ENCODE measurements around the gene SDK1. TPM values are rescaled to one million over a fixed set of nuclear protein-coding genes. Genes with fewer than 3 reads are reported as not detected.

The SDK1 gene
- total RNA-seq, 1 donor: 0.36 TPM

DNA sequence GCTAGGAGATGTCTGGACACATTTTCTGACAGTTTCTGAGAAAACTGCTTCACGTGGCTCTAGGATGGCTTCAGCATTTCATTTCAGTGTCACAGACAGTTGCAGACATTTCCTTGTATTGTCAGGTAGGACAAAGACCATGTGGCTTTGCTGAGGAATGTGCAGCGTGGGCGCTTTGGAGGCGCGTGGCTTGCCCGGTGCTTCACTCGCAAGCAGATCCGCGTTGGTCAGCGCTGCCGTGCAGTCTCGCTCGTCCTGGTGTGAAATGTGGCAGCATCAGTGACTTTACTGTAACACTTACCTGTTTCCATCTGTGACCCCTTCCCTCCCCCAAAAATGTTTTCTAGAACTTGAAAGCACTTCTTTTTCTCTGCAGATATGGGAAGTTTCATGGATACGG, 340.5 kb downstream of the SDK1 start:
- Histone ChIP-seq H2AFZ (ENCODE audit: low read length) (no peak overlapping the region), H4K20me1 (ENCODE audit: insufficient read depth, low read length) (no peaks in the 10 kb centered on the region), H3K4me2 (ENCODE audit: insufficient read depth, low read length) (no peak overlapping the region), H3K27me3 (ENCODE audit: insufficient read depth, low read length) (no peaks in the 10 kb centered on the region), H3K36me3 (ENCODE audit: insufficient read depth, low read length) (no peaks in the 10 kb centered on the region), H3K27ac (ENCODE audit: low read depth, low read length) (no peak overlapping the region), H3K9me3 (ENCODE audit: low read depth, low read length) (no peaks in the 10 kb centered on the region), H3K79me2 (ENCODE audit: insufficient read depth, low read length) (no peaks in the 10 kb centered on the region), H3K4me3 (ENCODE audit: insufficient read depth, low read length) (no peak overlapping the region), H3K4me1 (ENCODE audit: insufficient read depth, low read length) (no peaks in the 10 kb centered on the region)
- TF ChIP-seq, protein P1, sequence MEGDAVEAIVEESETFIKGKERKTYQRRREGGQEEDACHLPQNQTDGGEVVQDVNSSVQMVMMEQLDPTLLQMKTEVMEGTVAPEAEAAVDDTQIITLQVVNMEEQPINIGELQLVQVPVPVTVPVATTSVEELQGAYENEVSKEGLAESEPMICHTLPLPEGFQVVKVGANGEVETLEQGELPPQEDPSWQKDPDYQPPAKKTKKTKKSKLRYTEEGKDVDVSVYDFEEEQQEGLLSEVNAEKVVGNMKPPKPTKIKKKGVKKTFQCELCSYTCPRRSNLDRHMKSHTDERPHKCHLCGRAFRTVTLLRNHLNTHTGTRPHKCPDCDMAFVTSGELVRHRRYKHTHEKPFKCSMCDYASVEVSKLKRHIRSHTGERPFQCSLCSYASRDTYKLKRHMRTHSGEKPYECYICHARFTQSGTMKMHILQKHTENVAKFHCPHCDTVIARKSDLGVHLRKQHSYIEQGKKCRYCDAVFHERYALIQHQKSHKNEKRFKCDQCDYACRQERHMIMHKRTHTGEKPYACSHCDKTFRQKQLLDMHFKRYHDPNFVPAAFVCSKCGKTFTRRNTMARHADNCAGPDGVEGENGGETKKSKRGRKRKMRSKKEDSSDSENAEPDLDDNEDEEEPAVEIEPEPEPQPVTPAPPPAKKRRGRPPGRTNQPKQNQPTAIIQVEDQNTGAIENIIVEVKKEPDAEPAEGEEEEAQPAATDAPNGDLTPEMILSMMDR (IDR thresholded peaks at IDR 0.05; ENCODE audit: extremely low read depth, low read depth, low read length): no peak
- no peak for DNase-seq (ENCODE audit: insufficient read length, low spot score, missing footprints)

DNA sequence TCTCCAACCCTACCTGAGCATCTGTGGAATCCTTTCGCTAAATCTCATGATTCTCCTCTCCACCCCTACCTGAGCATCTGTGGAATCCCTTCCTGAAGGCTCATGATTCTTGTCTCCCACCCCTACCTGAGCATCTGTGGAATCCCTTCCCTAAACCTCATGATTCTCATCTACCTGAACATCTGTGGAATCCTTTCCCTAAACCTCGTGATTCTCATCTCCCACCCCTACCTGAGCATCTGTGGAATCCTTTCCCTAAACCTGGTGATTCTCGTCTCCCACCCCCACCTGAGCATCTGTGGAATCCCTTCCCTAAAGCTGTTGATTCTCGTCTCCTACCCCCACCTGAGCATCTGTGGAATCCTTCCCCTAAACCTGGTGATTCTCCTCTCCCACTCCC, 342.0 kb downstream of the SDK1 start:
- Histone ChIP-seq H3K4me3 (ENCODE audit: insufficient read depth, low read length) (no peak overlapping the region), H3K27me3 (ENCODE audit: insufficient read depth, low read length) (no peaks in the 10 kb centered on the region), H3K9me3 (ENCODE audit: low read depth, low read length) (no peaks in the 10 kb centered on the region), H2AFZ (ENCODE audit: low read length) (no peak overlapping the region), H3K4me1 (ENCODE audit: insufficient read depth, low read length) (no peaks in the 10 kb centered on the region), H3K4me2 (ENCODE audit: insufficient read depth, low read length) (no peak overlapping the region), H3K27ac (ENCODE audit: low read depth, low read length) (no peak overlapping the region), H3K36me3 (ENCODE audit: insufficient read depth, low read length) (no peaks in the 10 kb centered on the region), H4K20me1 (ENCODE audit: insufficient read depth, low read length) (no peaks in the 10 kb centered on the region), H3K79me2 (ENCODE audit: insufficient read depth, low read length) (no peaks in the 10 kb centered on the region)
- TF ChIP-seq, protein P1 (IDR thresholded peaks at IDR 0.05; ENCODE audit: extremely low read depth, low read depth, low read length): no peak
- DNase-seq (ENCODE audit: insufficient read length, low spot score, missing footprints): no peak

DNA sequence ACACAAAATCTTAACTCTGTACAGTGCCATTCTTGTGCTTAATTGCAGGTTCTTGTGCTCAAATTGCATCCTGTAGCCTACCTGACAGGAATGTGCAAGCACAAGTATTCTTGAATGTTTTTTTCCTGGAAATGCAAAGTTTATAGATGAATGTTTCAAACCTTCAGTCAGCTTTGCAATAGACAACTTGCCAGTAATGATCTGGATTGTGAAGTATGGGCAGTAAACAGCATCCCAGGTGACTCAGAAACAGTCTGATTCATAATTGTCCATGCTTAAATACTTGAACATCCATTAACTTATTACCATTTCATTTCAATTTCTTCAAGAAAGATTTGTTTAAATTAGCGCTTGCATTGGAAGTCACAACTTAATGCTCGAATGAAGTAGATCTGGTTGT, 347.2 kb downstream of the SDK1 start:
- H3K36me3 ChIP-seq (ENCODE audit: insufficient read depth, low read length): no peaks in the 10 kb centered on the region
- no peaks in the 10 kb centered on the region for H3K79me2 ChIP-seq (ENCODE audit: insufficient read depth, low read length)
- H2AFZ ChIP-seq (ENCODE audit: low read length): no peak overlapping the region
- no peak overlapping the region for H3K4me2 ChIP-seq (ENCODE audit: insufficient read depth, low read length)
- no peaks in the 10 kb centered on the region for H3K4me1 ChIP-seq (ENCODE audit: insufficient read depth, low read length)
- no peaks in the 10 kb centered on the region for H3K9me3 ChIP-seq (ENCODE audit: low read depth, low read length)
- H3K27ac ChIP-seq (ENCODE audit: low read depth, low read length): no peak overlapping the region
- no peak for DNase-seq (ENCODE audit: insufficient read length, low spot score, missing footprints)
- H4K20me1 ChIP-seq (ENCODE audit: insufficient read depth, low read length): no peaks in the 10 kb centered on the region
- TF ChIP-seq, protein P1 (IDR thresholded peaks at IDR 0.05; ENCODE audit: extremely low read depth, low read depth, low read length): no peak
- no peak overlapping the region for H3K4me3 ChIP-seq (ENCODE audit: insufficient read depth, low read length)
- no peaks in the 10 kb centered on the region for H3K27me3 ChIP-seq (ENCODE audit: insufficient read depth, low read length)

DNA sequence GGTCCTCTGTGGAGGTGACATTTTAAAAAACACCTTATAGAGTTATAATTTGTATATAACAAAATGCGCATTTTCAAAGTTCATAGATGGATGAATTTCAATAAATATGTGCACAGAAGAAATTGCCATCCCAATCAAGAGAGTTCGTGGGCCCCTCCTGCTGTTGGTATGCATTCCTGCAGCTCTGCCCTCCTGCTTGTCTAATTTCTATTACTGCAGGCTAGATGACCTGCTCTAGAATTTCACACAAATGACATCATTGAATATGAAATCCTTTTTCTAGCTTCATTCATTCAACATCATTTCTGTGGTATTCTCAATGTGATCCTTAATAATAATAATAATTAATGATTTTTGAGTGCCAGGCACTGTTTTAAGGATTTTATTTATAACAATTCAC, 348.2 kb downstream of the SDK1 start:
- TF ChIP-seq, protein P1 (IDR thresholded peaks at IDR 0.05; ENCODE audit: extremely low read depth, low read depth, low read length): no peak
- H2AFZ ChIP-seq (ENCODE audit: low read length): no peak overlapping the region
- no peak for DNase-seq (ENCODE audit: insufficient read length, low spot score, missing footprints)
- H3K9me3 ChIP-seq (ENCODE audit: low read depth, low read length): no peaks in the 10 kb centered on the region
- no peaks in the 10 kb centered on the region for H3K4me1 ChIP-seq (ENCODE audit: insufficient read depth, low read length)
- no peaks in the 10 kb centered on the region for H4K20me1 ChIP-seq (ENCODE audit: insufficient read depth, low read length)
- no peak overlapping the region for H3K4me2 ChIP-seq (ENCODE audit: insufficient read depth, low read length)
- H3K4me3 ChIP-seq (ENCODE audit: insufficient read depth, low read length): no peak overlapping the region
- no peaks in the 10 kb centered on the region for H3K27me3 ChIP-seq (ENCODE audit: insufficient read depth, low read length)
- no peaks in the 10 kb centered on the region for H3K36me3 ChIP-seq (ENCODE audit: insufficient read depth, low read length)
- no peak overlapping the region for H3K27ac ChIP-seq (ENCODE audit: low read depth, low read length)
- H3K79me2 ChIP-seq (ENCODE audit: insufficient read depth, low read length): no peaks in the 10 kb centered on the region

Measured in osteoblast (primary cell).